HG03025 (cell line): Measurements from ENCODE around the gene FAM186B.

Experiments used
- ATAC-seq: cut with Tn5 transposase; IDR thresholded peaks from one replicate; pipeline ENCODE4 v1.9.1; 2021; ENCODE audit warnings: mild to moderate bottlenecking, moderate library complexity; ENCODE audit not compliant: unreplicated experiment, low FRiP score

FAM186B gene

DNA sequence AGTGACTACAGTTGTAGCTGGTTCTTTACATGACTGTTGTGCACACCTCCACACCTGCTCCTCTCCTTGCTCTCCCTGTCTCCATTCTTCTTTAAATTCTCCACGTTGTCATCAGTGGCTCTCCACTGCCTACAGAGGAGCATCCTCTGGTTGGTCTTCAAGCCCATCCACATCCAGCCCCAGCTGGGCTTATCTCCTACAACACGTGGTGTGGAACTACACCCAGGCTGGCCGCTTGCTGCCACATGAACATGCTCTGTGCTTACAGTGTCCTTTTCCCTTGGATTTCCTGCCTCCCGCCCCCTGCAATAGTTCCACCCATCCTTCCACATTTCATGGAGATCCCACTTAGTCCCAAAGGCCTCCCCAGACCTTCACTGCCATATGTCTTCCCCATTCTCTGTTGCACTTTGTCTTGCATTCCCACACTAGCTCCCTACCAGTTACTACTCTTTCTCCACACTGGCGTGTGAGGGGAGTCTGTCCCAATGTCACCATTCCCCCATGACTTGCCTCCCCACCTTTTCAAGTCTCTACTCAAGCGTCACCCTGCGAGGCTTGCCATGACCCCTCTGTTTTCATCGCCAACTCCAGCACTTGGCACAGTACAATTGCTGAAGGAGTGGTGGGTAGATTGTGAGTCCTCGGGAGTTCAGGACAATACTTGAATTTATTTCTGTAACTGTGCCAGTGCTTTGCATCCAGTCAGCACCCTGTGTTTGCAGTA lies 27.7 kb downstream of the FAM186B start:
- no peak for ATAC-seq

DNA sequence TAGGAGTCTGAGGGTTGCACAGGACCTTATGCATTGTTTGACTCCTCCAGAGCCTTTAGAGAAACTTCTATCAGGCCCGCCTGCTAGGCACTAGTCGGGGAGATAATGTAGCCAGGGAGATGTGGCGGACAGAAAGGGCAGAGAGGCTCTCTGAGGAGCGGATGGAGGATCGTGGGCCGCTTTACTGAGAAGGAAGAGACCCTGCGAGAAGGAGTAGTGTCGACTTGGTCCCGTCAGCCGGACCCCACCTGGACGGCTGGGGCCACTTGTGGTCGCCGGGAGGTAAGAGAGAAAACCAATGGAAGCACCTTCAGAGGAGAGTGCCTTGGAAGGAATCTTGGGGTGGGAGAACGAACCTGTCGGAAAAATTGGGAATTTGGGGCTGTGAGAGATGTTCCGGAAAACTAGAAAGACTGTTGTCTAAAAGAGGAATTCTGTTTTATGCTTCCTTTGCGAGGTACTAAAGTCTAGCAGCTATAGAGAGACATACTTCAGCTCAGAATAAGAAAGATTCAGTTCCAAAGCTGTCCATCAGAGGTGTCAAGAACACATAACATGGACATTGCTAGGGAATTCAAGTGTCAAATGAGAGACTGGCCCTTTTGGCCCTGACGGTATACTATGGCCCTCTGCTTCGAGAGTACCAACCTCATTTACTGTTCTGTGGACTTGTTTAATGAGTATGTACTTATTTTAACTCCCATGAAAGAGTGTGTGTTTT lies 36.8 kb downstream of the FAM186B start:
- ATAC-seq = peak; percentile 23

DNA sequence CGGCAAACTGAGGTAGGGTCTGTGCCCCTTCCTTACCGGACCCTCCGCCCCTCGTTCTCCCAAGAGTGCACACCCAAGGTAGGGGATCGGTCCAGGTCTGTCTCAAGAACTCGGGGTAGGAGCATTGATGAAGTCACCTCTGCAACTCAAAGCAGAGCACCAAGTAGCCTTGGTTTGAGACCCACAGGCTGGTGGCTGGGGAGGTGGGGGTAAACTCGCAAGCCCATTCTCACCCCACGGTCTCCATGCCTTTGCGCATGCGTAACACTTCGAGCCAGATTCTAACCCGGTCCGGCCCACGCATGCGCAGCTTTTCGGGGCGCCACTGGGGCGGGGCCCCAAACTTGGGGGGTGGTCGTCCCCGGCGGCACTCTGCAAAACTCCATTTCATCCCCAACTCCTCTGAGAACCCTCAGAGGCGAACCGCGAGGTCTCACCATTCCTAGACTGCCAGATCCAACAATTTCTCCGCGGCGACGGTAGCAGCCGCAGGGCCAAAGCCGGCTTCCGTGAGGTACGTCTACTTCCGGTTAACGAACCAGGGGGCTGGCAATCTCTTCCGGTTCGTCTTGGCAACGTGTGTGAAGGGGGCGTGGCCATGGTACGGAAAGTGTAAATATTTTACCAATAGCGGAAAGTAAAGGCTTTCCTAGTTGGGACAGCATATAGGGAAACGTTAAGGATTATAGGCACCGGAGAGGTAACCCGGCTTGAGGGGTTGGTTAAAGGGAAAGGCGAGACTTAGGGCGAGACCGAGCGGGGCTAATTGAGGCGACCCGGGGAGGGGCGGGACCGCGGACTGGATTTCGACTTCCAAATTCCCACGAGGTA lies 37.6 kb downstream of the FAM186B start, which contains the start of gene MCRS1:
Gene MCRS1, minus strand, starts transcription at position 532 of the 831 bp plus-strand sequence. CDS start 1,411 bp downstream, outside the sequence.
- ATAC-seq = peak; percentile 78

GRCh38 chr12:49567302-49567610 lies 38.2 kb downstream of the FAM186B start:
- ATAC-seq = no peak

DNA sequence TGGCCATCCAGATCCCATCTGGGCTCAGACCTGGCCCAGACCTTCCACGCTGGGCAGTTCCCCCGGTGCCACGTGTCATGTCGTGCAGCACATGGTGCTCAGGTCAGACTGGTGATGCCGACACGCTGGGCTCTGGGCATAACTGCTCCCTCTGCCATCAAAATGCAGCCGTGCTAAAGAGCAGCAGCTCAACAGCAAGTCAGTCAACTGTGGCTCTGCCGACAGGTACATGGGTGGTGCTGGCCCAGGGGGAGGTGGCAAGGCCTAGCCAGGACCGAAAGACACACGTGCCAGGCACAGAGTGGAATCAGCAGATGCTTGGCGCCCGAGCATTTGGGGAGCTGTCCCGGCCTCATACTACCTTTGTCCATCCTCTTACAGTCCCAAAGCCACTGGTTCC lies 39.1 kb downstream of the FAM186B start:
- ATAC-seq = no peak

DNA sequence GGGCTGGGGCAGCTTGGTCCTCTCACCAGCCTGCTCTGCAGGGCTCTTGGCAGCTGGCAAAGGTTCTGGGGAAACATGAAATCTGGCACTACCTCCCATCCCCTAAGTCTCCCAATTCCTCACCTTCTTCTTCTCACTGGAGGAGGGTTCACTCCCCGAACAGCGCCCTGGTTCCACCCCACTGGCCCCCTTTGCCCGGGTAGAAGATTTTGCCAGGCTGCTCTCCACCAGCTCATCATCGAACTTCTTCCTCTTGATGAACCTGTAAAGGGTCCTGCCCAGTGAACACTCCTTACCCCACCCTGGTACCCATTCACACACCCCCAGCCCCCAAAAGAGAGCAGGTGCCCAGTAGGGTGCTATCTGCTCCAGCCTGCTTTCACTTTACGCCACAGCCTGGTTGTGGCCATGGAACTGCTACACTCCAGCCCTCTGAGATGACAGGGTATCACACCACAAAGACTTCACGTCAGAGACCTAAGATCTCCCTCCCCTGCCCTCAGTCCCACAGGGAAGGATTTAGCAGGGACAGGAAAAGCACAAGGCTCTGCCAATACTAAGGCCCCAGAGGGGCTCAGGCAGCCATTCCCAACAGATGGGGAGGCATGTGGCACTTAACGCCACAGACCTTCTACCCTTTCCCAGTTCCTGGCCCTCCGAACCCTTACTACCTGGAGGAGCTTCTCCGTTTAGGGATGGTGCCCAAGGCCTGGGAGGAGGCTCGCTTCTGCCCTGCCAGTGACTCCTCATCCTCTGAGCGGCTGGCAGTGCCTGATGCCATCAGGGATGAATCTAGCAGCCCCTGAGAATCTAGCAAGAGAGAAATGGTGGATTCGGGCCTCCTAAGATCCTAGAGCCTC lies 39.8 kb downstream of the FAM186B start:
- ATAC-seq = no peak

- no peak for ATAC-seq
These were observed 40.6 kb downstream of the FAM186B start for GRCh38 chr12:49564686-49565405.

DNA sequence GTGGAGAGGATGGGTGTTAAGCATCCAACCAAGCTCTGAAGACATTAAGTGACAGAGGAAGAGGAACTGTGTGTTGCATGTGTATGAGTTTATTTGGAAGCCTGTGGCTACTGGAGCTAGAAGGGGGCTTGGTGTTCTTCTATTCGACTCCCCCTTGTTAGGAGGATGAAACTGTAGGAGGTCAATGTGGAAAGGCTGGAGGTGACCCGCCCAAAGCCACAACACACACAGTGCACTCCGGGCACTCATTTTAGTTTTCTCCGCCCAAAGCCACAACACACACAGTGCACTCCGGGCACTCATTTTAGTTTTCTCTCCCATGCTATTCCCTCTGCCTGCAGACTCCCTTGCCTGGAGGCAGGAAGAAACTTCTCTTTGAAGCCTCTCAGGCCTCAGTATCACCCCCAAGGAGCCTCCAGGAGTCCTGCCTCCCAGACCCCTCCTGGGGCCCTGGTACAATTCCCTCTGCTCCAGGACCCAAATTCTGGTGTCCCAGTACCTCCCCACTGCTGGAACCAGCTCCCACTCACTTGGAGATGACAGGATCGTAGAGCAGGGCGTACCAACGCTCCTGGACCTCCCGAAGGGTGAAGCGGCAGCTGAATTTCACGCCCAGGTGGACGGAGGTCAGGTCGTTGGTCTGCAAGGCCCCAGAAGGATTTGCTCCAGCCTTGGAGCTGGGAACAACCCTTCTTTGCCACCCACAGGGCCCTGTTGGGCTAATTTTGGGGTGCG lies 41.3 kb downstream of the FAM186B start:
- no peak for ATAC-seq

- no peak for ATAC-seq
These were observed 42.6 kb downstream of the FAM186B start for GRCh38 chr12:49562831-49563230.

DNA sequence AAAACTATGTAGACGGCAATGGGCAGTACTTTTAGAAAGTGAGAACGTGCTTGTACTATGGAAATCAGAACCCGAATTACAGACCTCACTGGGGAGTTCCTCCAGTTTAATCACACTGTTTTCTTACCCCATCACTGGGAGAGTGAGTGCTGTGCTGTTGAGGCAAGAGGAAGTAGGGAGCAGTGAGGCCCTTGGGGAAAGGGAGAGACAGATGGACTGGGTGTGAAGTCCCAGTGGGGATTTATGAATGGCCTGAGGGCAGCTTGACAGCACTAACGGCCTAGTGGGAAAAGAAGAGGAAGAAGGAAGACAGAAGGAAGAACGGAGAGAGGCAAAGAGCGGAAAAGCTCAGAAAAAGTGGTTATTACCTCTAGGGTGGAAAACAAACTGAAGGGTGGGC lies 43.2 kb downstream of the FAM186B start:
- ATAC-seq = no peak

DNA sequence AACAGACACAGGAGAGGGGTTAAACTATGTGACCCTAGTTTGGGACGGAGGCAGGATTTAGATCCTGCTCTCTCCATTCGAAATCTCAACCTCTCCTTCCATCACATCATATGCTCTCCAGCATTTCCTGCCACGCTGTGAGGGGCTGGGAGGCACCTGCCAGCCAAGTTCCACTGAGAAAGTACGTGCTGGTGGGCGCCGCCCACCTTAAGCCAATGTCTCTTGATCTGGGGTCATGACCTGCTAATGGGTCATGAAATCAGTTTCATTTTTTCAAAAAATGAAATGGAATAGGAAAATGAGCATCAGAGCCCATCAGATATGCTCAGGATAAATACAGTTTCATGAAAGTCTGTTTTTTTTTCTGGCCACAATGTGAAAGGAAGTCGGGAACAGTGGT lies 44.7 kb downstream of the FAM186B start:
- no peak for ATAC-seq

DNA sequence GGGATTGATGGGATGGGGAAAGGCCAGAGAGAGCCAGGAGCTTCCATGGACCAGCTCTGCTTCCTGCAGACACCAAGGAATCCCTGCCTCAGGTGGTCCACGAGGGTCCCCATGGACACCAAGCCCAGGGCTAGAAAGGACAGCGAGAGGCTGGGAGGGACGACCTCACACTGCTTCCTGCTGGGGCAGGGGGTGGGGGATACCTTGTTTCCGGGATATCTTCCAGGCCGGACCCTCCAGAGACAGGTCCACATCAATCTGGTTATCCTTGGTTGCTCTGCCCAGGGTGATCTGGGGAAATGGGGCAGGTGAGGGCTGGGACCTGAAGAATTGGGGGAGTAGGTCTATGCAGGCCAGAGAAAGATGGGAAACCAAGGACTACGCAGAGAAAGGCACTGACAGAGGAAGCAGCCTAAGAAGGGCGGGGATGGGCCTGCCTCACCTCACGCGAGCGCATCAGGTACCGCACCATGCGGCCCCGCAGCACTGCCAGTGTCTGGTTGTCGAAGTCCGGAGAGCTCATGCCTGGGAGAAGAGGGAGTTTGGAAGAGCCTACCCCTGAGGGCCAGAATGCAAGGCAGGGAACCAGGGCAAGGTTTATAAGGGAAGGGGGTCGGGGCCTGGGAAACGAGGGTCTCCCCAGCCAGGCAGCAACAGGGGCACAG lies 46.3 kb downstream of the FAM186B start:
- no peak for ATAC-seq

GRCh38 chr12:49558526-49558925 lies 46.9 kb downstream of the FAM186B start:
- no peak for ATAC-seq

DNA sequence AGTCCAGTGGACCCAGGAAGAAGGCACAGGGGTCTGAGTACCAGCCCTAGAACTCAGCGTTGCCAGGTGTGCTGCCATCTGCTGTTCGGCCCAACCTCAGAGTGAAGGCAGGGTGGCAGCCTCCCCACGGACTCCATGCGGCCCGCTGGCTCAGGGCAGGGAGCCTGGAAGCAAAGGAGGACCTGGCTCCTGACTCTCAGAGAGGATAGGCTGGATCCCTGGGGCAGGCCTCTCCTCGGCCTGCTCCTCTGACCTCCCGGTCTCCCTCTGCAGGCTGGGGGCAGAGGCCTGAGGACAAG lies 47.6 kb downstream of the FAM186B start:
- no peak for ATAC-seq

GRCh38 chr12:49557187-49557916 lies 48.1 kb downstream of the FAM186B start:
- no peak for ATAC-seq

GRCh38 chr12:49556391-49557186 lies 48.9 kb downstream of the FAM186B start:
- no peak for ATAC-seq

DNA sequence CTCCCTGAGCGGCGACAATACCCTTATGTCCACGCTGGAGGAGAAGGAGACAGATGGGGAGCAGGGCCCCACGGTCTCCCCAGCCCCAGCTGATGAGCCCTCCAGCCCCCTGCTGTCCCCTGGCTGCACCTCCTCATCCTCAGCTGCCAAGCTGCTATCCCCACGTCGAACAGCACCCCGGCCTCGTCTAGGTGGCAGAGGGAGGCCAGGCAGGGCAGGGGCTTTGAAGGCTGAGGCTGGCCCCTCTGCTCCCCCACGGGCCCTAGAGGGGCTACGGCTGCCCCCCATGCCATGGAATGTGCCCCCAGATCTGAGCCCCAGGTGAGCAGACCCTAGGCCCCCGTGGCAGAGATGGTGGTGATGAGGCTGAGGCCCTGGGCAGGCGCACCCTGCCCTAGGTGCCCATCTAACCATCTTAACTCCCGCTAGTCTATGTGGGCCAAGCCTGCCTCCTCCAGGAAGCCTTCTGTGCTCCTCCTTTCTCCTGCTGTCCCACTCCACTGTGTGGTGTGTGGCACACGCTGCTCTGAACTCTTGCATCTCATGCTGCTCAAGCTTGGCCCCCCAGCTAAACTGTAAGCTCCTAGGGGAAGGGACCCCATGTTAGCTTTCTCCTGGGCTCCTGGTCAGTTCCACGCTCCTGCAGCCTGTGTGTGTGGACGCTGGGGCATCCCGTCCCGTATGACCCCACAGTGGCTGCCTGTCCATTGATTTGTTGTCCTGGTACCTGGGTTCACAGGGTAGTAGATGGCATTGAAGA lies 49.6 kb downstream of the FAM186B start:
- no peak for ATAC-seq
